Measurements from ENCODE around the gene AOC3.
"Not testable (repeated sequence)": the region's sequence is repeated elsewhere in the genome, so short reads cannot be mapped to it uniquely, and the experiment has no call there.

AOC3 gene

GRCh38 chr17:42867694-42868261 lies 16.8 kb downstream of the AOC3 start:
- DNase-seq = not testable (repeated sequence)

- DNase-seq = no peak
Observed at GRCh38 chr17:42868338-42868737, 17.3 kb downstream of the AOC3 start.

- DNase-seq = no peak
Observed at GRCh38 chr17:42871647-42872046, 20.6 kb downstream of the AOC3 start.

- peak; percentile 41 for DNase-seq
Observed at GRCh38 chr17:42872251-42872965, 21.4 kb downstream of the AOC3 start.

GRCh38 chr17:42873315-42873714 lies 22.3 kb downstream of the AOC3 start:
- no peak for DNase-seq

- not testable (repeated sequence) for DNase-seq
Observed at GRCh38 chr17:42873932-42874695, 23.1 kb downstream of the AOC3 start.

GRCh38 chr17:42877037-42877436 lies 26.0 kb downstream of the AOC3 start:
- no peak for DNase-seq

- no peak for DNase-seq
Observed at GRCh38 chr17:42878123-42878880, 27.3 kb downstream of the AOC3 start.

- DNase-seq = no peak
Observed at GRCh38 chr17:42878924-42879595, 28.1 kb downstream of the AOC3 start.

GRCh38 chr17:42879596-42879985 lies 28.6 kb downstream of the AOC3 start:
- peak; percentile 22 for DNase-seq

- no peak for DNase-seq
Observed at GRCh38 chr17:42880776-42881310, 29.8 kb downstream of the AOC3 start.

GRCh38 chr17:42881706-42882105 lies 30.7 kb downstream of the AOC3 start:
- DNase-seq = not testable (repeated sequence)

- no peak for DNase-seq
Observed at GRCh38 chr17:42882166-42882565, 31.2 kb downstream of the AOC3 start.

GRCh38 chr17:42883802-42884558 lies 33.0 kb downstream of the AOC3 start:
- peak; percentile 74 for DNase-seq

GRCh38 chr17:42885806-42886205 lies 34.8 kb downstream of the AOC3 start:
- DNase-seq = not testable (repeated sequence)

- no peak for DNase-seq
Observed at GRCh38 chr17:42886283-42887176, 35.5 kb downstream of the AOC3 start.

GRCh38 chr17:42889809-42890208 lies 38.8 kb downstream of the AOC3 start:
- no peak for DNase-seq

- DNase-seq = no peak
Observed at GRCh38 chr17:42891539-42892152, 40.6 kb downstream of the AOC3 start.

- no peak for DNase-seq
Observed at GRCh38 chr17:42893359-42893758, 42.4 kb downstream of the AOC3 start.
